ENCODE results near the gene NCEH1. TPM values are rescaled to one million over a fixed set of nuclear protein-coding genes. Genes with fewer than 3 reads are reported as not detected.
A peak's percentile ranks its signal among the peaks of the same experiment; 100 is the strongest.

Gene NCEH1
- total RNA-seq, 2 donors from 2014 or later, result 9.1 to 12.7 TPM

- no peaks in the 10 kb centered on the region for H3K27me3 ChIP-seq (replicated peaks; ENCODE audit: insufficient read depth)
- WGBS, result 93% methylated on average over 3 of the region's 3 CpGs
- H3K4me1 ChIP-seq (replicated peaks), result peaks cover 8% of the 10 kb centered on the region
- intact Hi-C loops (cut with DNase I), result no loop called here
- DNase-seq (ENCODE audit: low spot score), result no peak
- H3K27ac ChIP-seq, result no peak overlapping the region
- H3K9me3 ChIP-seq, result no peaks in the 10 kb centered on the region
- TF ChIP-seq POLR2AphosphoS5 (IDR thresholded peaks at IDR 0.05) (no peak), POLR2A (IDR thresholded peaks at IDR 0.05) (no peak), CTCF (IDR thresholded peaks at IDR 0.05) (no peak)
- no peak overlapping the region for H3K4me3 ChIP-seq
- H3K36me3 ChIP-seq, result no peaks in the 10 kb centered on the region
Measured at GRCh38 chr3:172604895-172605646, 105.8 kb downstream of the NCEH1 start.

- no peaks in the 10 kb centered on the region for H3K36me3 ChIP-seq
- H3K27ac ChIP-seq, result peak overlapping the region in 1 of 2 donors; percentile 3
- no peaks in the 10 kb centered on the region for H3K27me3 ChIP-seq (replicated peaks; ENCODE audit: insufficient read depth)
- TF ChIP-seq CTCF (IDR thresholded peaks at IDR 0.05), result no peak
- no peak for TF ChIP-seq POLR2A (IDR thresholded peaks at IDR 0.05)
- TF ChIP-seq POLR2AphosphoS5 (IDR thresholded peaks at IDR 0.05), result no peak
- DNase-seq (ENCODE audit: low spot score), result no peak
- no peaks in the 10 kb centered on the region for H3K9me3 ChIP-seq
- intact Hi-C loops (cut with DNase I), result no loop called here
- no peak overlapping the region for H3K4me3 ChIP-seq
- WGBS, result 73% methylated on average over 3 of the region's 3 CpGs
- H3K4me1 ChIP-seq (replicated peaks), result no peaks in the 10 kb centered on the region
Measured at GRCh38 chr3:172601066-172601832, 109.6 kb downstream of the NCEH1 start.

GRCh38 chr3:172600644-172601065, 110.2 kb downstream of the NCEH1 start:
- H3K36me3 ChIP-seq, result no peaks in the 10 kb centered on the region
- no peaks in the 10 kb centered on the region for H3K4me1 ChIP-seq (replicated peaks)
- no peaks in the 10 kb centered on the region for H3K9me3 ChIP-seq
- no peak overlapping the region for H3K4me3 ChIP-seq
- H3K27me3 ChIP-seq (replicated peaks; ENCODE audit: insufficient read depth), result no peaks in the 10 kb centered on the region
- WGBS, result 87% methylated on average over 3 of the region's 3 CpGs
- intact Hi-C loops (cut with DNase I), result no loop called here
- TF ChIP-seq CTCF (IDR thresholded peaks at IDR 0.05), result no peak
- TF ChIP-seq POLR2AphosphoS5 (IDR thresholded peaks at IDR 0.05), result no peak
- no peak for TF ChIP-seq POLR2A (IDR thresholded peaks at IDR 0.05)
- no peak for DNase-seq (ENCODE audit: low spot score)
- no peak overlapping the region for H3K27ac ChIP-seq

- Histone ChIP-seq H3K4me1 (replicated peaks) (peaks cover 3% of the 10 kb centered on the region), H3K9me3 (no peaks in the 10 kb centered on the region), H3K4me3 (no peak overlapping the region), H3K27me3 (replicated peaks; ENCODE audit: insufficient read depth) (no peaks in the 10 kb centered on the region), H3K27ac (no peak overlapping the region), H3K36me3 (no peaks in the 10 kb centered on the region)
- TF ChIP-seq POLR2AphosphoS5 (IDR thresholded peaks at IDR 0.05) (no peak), POLR2A (IDR thresholded peaks at IDR 0.05) (no peak), CTCF (IDR thresholded peaks at IDR 0.05) (no peak)
- DNase-seq (ENCODE audit: low spot score), result no peak
- WGBS, result 94% methylated on average over 3 of the region's 3 CpGs
- intact Hi-C loops (cut with DNase I), result loop anchor here (5.0 kb wide), 1 partner anchor 112 kb away; no protein-coding TSS in a partner anchor
Measured at GRCh38 chr3:172598904-172599303, 112.0 kb downstream of the NCEH1 start.

Data from prostate gland (tissue), 2 donors.